DMS79 treated with DMSO at 0.1 percent for 48 hours (cell line): Measurements from ENCODE around the gene OR6S1.
"Not testable (repeated sequence)": the region's sequence is repeated elsewhere in the genome, so short reads cannot be mapped to it uniquely, and the experiment has no call there.

Experiments used
- DNase-seq: peaks from one replicate; lab custom pipeline; 2025; lab: John Stamatoyannopoulos, UW

The OR6S1 gene

DNA sequence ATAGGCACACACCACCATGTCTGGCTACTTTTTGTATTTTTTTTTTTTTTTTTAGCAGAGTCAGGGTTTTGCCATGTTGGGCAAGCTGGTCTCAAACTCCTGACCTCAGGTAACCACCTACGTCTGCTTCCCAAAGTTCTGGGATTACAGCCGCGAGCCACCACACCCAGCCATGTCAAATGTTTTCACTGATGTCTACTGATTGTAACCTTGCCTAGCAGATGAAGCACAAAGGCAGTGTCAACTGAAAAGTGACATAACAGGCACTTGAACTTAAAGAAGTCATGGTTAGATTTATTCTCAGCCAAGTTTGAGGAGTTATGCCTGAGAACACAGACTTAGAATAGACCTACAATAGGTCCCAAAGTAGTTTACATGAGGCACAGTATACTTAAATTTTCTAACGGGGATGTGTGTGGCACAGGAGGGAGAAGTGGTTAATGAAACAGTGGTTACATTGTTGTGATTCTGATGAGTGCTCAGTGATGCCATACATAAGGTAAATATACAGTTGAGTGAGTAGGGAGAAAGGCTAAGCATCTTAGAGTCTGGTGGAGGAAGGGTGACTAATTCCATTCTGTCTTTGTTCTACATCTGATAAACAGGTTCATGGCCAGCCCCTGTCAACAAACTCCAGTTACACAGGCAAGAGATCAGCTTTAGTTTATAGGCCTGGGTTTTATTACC lies 30.2 kb upstream of the OR6S1 start:
- DNase-seq, result no peak

DNA sequence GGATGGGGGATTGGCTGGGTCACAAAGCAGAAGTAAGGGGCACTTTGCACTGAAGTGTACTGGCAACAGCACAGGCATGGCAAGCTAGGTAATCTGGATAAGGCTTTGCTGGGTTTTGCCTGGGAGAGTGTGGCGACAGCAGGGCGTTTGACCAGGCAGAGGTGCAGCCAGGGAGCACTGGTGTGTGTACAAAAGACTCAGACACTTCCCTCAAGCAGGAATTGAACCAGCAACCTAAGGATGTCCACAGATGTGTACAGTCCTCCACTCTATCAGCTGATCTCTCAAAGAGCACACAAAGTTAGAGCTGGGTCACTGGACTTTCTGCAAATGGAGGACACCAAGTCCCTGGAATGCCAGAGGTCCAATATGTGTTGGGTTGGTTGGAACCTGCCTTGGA lies 27.5 kb upstream of the OR6S1 start:
- no peak for DNase-seq

- DNase-seq, result no peak
Measured at GRCh38 chr14:20667957-20668356, 26.5 kb upstream of the OR6S1 start.

GRCh38 chr14:20666400-20666961 lies 25.0 kb upstream of the OR6S1 start:
- DNase-seq, result not testable (repeated sequence)

GRCh38 chr14:20662968-20663732 lies 21.7 kb upstream of the OR6S1 start:
- no peak for DNase-seq

GRCh38 chr14:20661197-20661596 lies 19.7 kb upstream of the OR6S1 start:
- no peak for DNase-seq

- DNase-seq, result no peak
Measured at GRCh38 chr14:20659813-20660395, 18.4 kb upstream of the OR6S1 start.

- DNase-seq, result no peak
Measured at GRCh38 chr14:20659336-20659735, 17.8 kb upstream of the OR6S1 start.

DNA sequence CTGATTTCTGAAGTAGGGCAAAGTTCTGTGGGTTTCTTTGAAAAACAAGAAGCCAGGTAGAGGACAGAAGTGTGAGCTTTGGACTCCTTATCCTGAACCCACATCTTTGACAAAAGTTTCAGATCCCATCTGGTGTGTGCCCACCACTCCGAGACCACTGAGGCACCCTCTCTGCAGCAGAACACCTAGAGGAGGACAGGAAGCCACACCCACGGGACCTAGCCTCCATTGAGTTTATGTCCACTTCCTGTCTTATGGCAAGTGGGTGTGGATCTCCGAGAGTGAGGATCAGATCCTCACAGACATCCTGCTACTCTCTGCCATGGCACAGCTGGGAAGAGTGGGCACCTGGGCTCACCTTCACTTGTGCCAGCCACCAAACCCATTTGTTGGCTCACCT lies 16.8 kb upstream of the OR6S1 start:
- DNase-seq, result no peak

GRCh38 chr14:20657216-20658211 lies 16.0 kb upstream of the OR6S1 start:
- DNase-seq, result no peak

DNA sequence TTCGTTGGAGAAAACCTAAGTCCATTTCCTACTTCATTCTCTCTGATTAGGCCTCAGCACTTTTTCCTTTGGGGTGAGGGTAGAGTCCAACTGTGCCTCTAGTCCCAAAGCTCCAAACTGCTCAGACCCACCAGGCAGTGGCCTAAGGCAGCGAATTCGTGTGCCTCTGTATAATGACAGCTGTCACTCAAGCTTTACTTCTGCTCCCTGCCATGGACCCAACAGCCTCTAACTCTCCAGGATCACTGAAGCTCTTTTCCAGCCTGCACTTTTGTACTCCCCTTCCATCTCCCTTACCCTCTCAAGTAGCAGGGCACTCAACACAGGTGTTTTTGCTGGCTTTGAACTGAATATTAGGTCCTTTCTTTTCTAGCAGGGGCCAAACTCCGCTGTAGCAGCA lies 14.8 kb upstream of the OR6S1 start:
- DNase-seq, result no peak

DNA sequence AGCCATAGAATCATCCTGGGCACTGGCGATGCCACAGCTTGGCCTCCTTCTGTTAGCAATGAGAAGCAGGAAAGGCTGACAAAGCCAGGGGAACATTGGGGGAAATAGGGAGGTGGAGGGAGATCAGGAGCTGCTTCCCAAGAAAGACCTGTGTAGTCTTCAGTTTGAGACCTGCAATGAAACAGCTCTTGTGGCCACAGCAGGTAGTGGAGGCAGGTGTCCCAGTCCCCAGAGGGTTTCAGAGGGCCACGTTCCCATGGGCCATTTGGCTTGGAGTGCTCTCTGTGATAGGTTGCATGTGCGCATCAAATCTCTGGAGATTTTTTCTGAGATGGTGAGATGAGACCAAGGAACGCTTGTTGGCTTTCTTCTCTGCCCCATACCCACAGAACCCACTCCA lies 14.4 kb upstream of the OR6S1 start:
- no peak for DNase-seq

DNA sequence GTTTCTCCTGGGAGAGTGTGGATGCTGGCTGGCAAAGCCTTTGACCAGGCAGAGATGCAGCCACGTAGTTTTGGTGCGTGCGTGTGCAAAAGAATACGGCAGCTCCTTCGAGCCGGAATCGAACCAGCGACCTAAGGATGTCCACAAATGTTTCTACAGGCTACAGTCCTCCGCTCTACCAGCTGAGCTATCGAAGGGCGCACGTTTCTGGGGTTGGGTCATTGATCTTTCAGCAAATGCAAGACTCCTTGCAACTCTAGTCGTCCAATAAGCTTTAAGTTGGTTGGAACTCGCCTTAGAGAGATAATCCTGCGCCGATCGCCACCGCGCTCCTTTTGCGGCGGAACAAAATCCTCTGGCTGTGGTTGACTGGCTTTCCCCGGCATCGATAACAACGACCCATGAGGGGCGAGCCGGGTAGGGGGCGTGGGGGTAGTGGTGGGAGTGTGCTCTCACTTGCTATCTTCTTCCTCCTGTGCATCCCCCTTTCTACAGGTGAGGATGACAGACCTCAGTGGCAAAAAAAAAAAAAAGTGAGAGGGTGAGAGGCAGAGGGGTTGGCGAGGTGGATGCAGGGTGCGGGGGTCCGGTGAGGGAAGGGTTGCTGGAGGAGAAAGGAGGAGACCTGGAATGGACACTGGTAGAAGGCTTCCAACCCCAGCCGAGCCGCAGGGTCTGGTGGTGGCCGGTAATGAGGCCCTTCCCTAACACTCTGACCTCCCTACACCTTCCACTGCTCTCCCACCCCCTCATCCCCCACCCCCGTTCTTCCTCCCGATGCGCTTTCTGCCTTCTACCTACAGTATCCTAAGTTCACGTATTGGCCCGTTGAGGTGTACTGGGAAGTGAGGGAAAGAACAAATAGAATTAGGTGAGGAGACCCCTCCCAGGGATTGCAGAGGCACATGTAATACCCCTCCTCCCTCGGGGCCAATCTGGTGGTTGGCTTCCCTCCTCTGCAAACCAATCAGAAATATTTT lies 11.8 kb upstream of the OR6S1 start:
- no peak for DNase-seq

- DNase-seq, result no peak
Measured at GRCh38 chr14:20645481-20645880, 4.0 kb upstream of the OR6S1 start.

GRCh38 chr14:20644520-20644919 lies 3.0 kb upstream of the OR6S1 start:
- no peak for DNase-seq

GRCh38 chr14:20642755-20643154 lies 1.3 kb upstream of the OR6S1 start:
- DNase-seq, result not testable (repeated sequence)

- DNase-seq, result no peak
Measured at GRCh38 chr14:20642182-20642581, 691 bp upstream of the OR6S1 start.

- DNase-seq, result no peak
Measured at GRCh38 chr14:20632831-20633691, 8.4 kb downstream of the OR6S1 start.

DNA sequence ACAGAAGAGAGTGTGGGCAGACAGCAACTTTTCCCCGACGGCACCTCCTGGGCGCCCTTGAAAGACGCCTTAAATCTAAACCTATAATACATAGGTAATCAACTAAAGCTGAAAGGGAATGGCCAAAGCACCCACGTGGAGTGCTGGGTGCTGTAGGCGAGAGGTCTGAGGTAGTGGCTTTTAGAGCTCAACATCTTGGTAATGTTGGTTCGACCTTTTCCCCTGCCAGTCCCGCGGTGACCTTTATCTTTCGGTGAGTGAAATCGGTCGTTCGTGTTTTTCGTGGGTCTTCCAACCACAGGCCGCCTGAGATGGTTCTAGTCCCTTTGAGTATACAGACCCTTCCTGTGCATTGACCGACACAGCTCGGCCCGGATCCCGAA lies 9.1 kb downstream of the OR6S1 start:
- no peak for DNase-seq
